Pancreas (tissue), 10 donors: ENCODE results near the gene IFT81. TPM values are rescaled to one million over a fixed set of nuclear protein-coding genes. Genes with fewer than 3 reads are reported as not detected.

Experiments
- ATAC-seq, 4 donors: fragments of 200-7000 bp; cut with Tn5 transposase; one replicate each; pipeline versions ENCODE4 v1.8.0 to v1.9.1; 2020; ENCODE audit warnings: mild to moderate bottlenecking in 4 of 4, moderate library complexity in 4 of 4
- DNase-seq, 6 donors: peaks; one replicate each; pipeline ENCODE4 v3.0.0-alpha.2; 2020
- FAIRE-seq: peaks from 2 replicates; lab custom pipeline; 2012; peaks lifted over from hg19 to GRCh38; lab: Jason Lieb, UNC
- H3K27ac ChIP-seq, 4 donors: fragments of 200-600 bp; sonication (generic); 1 replicate in 3 of 4; 2 replicates in 1 of 4; pipeline versions ENCODE4 v1.5.0 to v1.8.0; 2020
- H3K27me3 ChIP-seq, 4 donors: fragments of 200-600 bp; one replicate each; pipeline ENCODE4 v1.8.0; 2021
- H3K36me3 ChIP-seq, 3 donors: fragments of 200-600 bp; sonication (generic) in 1 of 3; one replicate each; pipeline versions ENCODE4 v1.5.0 to v1.8.0; 2020 to 2021
- H3K4me1 ChIP-seq, 3 donors: fragments of 200-600 bp; one replicate each; pipeline ENCODE4 v1.8.0; 2021
- H3K4me3 ChIP-seq, 4 donors: fragments of 200-600 bp; sonication (generic) in 2 of 4; one replicate each; pipeline versions ENCODE4 v1.5.0 to v1.8.0; 2020 to 2021
- H3K9me3 ChIP-seq, 4 donors: fragments of 200-600 bp; one replicate each; pipeline ENCODE4 v1.8.0; 2021
- WGBS, 2 donors: extraction: QIAGEN DNeasy Blood & Tissue Kit; methylation state at CpG; one replicate each; pipeline ENCODE4 v1.1.7; 2013; 5-methylcytosine and 5-hydroxymethylcytosine counted together
- intact Hi-C, 3 donors: fragments of 100-400 bp; cut with DNase I; formaldehyde crosslinking; loops; one replicate each; pipeline versions ENCODE4 v1.11.1 to v1.14.2; 2022
- polyA plus RNA-seq, 2 donors: library from polyadenylated mRNA; stranded (reverse); fragments of 200-250 nt; gene quantifications; one replicate each; pipeline ENCODE4 v1.2.3, GENCODE V29; 2013
- total RNA-seq, 6 donors: library from RNA; stranded (reverse); fragmentation: NEBNext Ultra II Directional in 4 of 6; extraction: Animal tissue kit (Norgen Biotek cat#: 25700) in 4 of 6; gene quantifications; one replicate each; pipeline versions ENCODE4 v1.2.1 to v1.2.4, GENCODE V29; 2021 to 2023
- TF ChIP-seq, protein P1 (sequence below), 4 donors: fragments of 200-600 bp; sonication (generic) in 3 of 4; IDR thresholded peaks; one replicate each; pipeline versions ENCODE4 v1.5.0 to v1.8.0; 2021; ENCODE audit warnings: antibody characterized with exemption in 4 of 4
- donor health status: healthy with polysubstance abuse.
- donor health status: DM: no; HTN: no; CAD: no; lungs with moderate emphysema.
- donor health status: DM: no; HTN: no; CAD: no.
- donor health status: control.
- donor health status: control.
- donor health status: Bipolar disorder and iron deficiency.
- donor health status: DM: yes; HTN: yes; CAD: no.
- donor health status: DM: no; HTN: no; CAD: no.
- donor health status: DM: no; HTN: no; CAD: no.
- donor health status: DM: yes; HTN: yes; CAD: no.

The IFT81 gene
- total and polyA plus RNA-seq, 8 donors: 2.1 to 7.2 (median 3.4) TPM

DNA sequence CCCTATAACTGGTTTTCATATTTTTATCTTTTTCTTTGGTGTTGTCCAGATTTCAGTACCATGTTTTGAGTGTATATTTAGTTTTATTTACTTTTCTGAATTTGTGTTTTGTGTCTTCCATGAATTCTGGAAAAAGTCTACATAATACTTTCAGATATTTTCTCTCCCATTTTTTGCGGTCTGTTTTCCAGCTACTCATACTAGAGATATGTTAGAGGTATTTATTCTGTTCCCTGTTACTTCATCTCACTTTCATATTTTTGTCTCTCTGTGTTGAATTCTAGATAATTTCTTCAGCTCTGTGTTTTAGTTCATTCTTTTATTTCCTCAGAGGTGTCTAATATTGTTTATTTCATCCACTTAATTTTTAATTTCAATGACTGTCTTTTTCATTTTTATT, 74.2 kb downstream of the IFT81 start:
- intact Hi-C loops: no loop called here

DNA sequence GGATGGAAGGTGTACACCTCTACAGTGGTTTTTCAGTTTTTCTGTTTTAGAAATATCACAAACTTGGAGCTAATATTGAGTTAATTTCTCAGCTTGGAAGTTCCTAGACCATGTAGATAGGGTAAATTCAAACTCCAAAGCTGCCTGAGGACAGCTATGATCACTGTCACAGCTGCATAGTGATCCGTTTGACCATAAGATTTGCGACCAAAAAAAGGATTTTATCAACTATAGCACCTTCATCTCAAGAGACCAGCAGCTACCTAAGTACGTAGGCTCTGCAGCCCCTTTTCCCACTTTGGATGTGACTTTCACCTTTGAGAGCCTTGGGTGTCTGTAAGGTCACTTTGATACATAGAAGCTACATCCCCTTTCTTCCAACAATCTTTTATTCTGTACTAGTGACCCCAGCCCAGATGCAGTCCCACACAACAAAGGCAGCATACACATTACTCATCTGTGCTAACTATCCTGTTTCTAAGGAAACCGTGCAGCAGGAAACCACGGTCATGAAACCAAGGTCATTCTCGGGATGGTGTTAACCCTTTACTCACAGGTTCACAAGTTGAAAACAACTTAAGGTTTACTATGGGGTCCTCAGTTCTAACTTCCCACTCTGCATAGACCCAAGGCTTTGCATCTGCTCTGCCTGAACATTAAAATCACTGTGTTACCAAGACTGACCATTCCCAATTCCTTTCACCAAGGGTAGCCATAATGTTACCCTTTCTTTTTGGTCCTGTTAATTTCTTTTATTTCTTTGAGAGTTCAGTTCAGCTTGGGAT, 75.4 kb downstream of the IFT81 start:
- intact Hi-C loops: no loop called here
- H3K36me3 ChIP-seq: peaks cover 0 to 6% (median 0%) of the 10 kb centered on the region in 3 donors
- H3K9me3 ChIP-seq: no peaks in the 10 kb centered on the region
- no peak overlapping the region for H3K27ac ChIP-seq
- H3K27me3 ChIP-seq: no peaks in the 10 kb centered on the region
- ATAC-seq (no peak), DNase-seq (no peak), FAIRE-seq (no peak)
- H3K4me1 ChIP-seq: no peaks in the 10 kb centered on the region
- TF ChIP-seq, protein P1, sequence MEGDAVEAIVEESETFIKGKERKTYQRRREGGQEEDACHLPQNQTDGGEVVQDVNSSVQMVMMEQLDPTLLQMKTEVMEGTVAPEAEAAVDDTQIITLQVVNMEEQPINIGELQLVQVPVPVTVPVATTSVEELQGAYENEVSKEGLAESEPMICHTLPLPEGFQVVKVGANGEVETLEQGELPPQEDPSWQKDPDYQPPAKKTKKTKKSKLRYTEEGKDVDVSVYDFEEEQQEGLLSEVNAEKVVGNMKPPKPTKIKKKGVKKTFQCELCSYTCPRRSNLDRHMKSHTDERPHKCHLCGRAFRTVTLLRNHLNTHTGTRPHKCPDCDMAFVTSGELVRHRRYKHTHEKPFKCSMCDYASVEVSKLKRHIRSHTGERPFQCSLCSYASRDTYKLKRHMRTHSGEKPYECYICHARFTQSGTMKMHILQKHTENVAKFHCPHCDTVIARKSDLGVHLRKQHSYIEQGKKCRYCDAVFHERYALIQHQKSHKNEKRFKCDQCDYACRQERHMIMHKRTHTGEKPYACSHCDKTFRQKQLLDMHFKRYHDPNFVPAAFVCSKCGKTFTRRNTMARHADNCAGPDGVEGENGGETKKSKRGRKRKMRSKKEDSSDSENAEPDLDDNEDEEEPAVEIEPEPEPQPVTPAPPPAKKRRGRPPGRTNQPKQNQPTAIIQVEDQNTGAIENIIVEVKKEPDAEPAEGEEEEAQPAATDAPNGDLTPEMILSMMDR (IDR thresholded peaks at IDR 0.05): no peak
- H3K4me3 ChIP-seq: no peak overlapping the region
- WGBS, 2 donors: 34% methylated on average over 6 of the region's 6 CpGs

More for the DNA sequence above, 74.2 kb downstream of the IFT81 start:
- Histone ChIP-seq H3K27ac (no peak overlapping the region), H3K36me3 (no peaks in the 10 kb centered on the region), H3K4me3 (no peak overlapping the region), H3K4me1 (no peaks in the 10 kb centered on the region), H3K27me3 (no peaks in the 10 kb centered on the region), H3K9me3 (no peaks in the 10 kb centered on the region)
- DNase-seq: no peak
- TF ChIP-seq, protein P1 (IDR thresholded peaks at IDR 0.05): no peak
- no peak for FAIRE-seq
- 93 to 94% methylated on average over 1 of the region's 1 CpG for WGBS, 2 donors
- no peak for ATAC-seq

- no peak for ATAC-seq
- peaks cover 0 to 11% (median 0%) of the 10 kb centered on the region in 3 donors for H3K36me3 ChIP-seq
- no peak overlapping the region for H3K27ac ChIP-seq
- no peak overlapping the region for H3K4me3 ChIP-seq
- no peaks in the 10 kb centered on the region for H3K4me1 ChIP-seq
- 84 to 85% methylated on average over 1 of the region's 1 CpG for WGBS, 2 donors
- H3K9me3 ChIP-seq: no peaks in the 10 kb centered on the region
- FAIRE-seq: no peak
- intact Hi-C loops: no loop called here
- TF ChIP-seq, protein P1 (IDR thresholded peaks at IDR 0.05): no peak
- no peak for DNase-seq
- H3K27me3 ChIP-seq: no peaks in the 10 kb centered on the region
Observed at GRCh38 chr12:110200124-110200417, 75.9 kb downstream of the IFT81 start.

DNA sequence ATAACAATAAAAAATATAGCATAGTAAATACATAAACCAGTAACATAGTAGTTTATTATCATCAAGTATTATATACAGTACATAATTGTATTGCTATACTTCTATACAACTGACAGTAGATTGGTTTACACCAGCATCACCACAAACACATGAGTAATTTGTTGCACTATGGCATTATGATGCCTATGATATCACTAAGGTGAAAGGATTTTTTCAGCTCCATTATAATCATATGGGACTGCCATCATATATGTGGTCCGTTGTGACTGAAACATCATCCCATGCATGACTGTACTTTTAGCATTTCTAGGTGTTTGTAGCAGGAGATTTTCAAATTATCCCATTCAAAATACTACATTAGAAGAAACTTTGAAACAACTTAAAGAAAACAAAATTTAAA, 77.8 kb downstream of the IFT81 start:
- Histone ChIP-seq H3K36me3 (peaks cover 0 to 12% (median 0%) of the 10 kb centered on the region in 3 donors), H3K27ac (no peak overlapping the region), H3K4me3 (no peak overlapping the region), H3K4me1 (no peaks in the 10 kb centered on the region), H3K27me3 (no peaks in the 10 kb centered on the region), H3K9me3 (no peaks in the 10 kb centered on the region)
- no peak for DNase-seq
- ATAC-seq: no peak
- 90 to 98% methylated on average over 1 of the region's 1 CpG for WGBS, 2 donors
- TF ChIP-seq, protein P1 (IDR thresholded peaks at IDR 0.05): no peak
- FAIRE-seq: no peak
- intact Hi-C loops: no loop called here

- FAIRE-seq: no peak
- 61 to 70% methylated on average over 2 of the region's 2 CpGs for WGBS, 2 donors
- H3K27me3 ChIP-seq: no peaks in the 10 kb centered on the region
- TF ChIP-seq, protein P1 (IDR thresholded peaks at IDR 0.05): no peak
- intact Hi-C loops: no loop called here
- H3K4me3 ChIP-seq: no peak overlapping the region
- H3K36me3 ChIP-seq: peaks cover 0 to 12% (median 0%) of the 10 kb centered on the region in 3 donors
- no peak for DNase-seq
- H3K9me3 ChIP-seq: no peaks in the 10 kb centered on the region
- no peak overlapping the region for H3K27ac ChIP-seq
- no peak for ATAC-seq
- no peaks in the 10 kb centered on the region for H3K4me1 ChIP-seq
Observed at GRCh38 chr12:110203546-110203945, 79.4 kb downstream of the IFT81 start.
